NOMO-1 treated with dmso at 0.1 percent for 144 hours (cell line): ENCODE results near the gene GSTT4.
"Not testable (repeated sequence)": the region's sequence is repeated elsewhere in the genome, so short reads cannot be mapped to it uniquely, and the experiment has no call there.

Source experiments
- DNase-seq: peaks from one replicate; lab custom pipeline; 2025; ENCODE audit not compliant: unreplicated experiment; lab: John Stamatoyannopoulos, UW

GSTT4 gene

DNA sequence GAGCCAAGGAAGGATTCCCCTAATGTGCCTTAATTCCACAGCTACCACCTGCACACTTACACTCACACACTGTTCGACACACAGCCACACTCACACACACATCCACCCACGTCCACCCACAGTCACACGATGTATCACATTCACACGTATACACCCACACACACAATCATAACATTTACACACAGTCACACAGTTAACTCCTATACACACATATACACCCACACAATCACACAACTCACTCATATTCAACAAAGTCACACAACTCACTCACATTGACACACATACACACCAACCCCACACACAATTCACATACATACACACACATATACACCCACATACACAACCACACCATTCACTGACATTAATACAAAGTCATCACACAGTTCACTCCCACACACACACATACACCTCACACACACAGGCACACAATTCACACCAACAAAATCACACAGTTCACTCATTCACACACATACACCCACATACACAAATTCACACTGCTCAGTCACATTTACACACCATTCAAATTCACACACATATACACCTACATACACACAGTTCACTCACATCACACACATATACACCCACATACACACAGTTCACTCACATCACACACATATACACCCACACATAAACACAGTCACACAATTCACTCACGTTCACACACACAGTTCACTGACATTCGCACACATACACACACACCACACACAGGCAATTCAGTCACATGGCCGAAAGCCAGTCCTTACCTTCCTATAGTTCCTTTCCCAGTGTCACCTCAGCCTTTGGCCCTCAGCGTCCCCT, 50.9 kb downstream of the GSTT4 start:
- not testable (repeated sequence) for DNase-seq

DNA sequence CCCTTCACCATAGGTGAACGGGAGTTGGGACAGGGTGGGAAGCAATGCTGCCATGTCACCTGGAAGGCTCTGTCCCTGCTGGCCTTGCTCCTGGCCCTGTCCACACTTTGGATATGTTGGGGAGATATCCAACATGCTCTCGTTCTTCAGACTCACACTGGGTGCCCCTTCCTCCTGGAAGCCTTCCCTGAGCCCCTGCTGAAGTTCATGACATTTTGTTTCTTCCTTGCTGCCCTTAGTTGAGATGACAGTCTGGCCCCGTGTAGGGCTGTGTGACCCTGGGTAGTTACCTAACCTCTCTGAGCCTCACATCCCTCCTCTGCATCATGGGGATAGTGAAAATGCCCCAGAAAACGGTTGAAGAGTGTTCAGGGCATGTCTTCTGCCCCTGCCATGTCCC, 51.8 kb downstream of the GSTT4 start:
- not testable (repeated sequence) for DNase-seq

DNA sequence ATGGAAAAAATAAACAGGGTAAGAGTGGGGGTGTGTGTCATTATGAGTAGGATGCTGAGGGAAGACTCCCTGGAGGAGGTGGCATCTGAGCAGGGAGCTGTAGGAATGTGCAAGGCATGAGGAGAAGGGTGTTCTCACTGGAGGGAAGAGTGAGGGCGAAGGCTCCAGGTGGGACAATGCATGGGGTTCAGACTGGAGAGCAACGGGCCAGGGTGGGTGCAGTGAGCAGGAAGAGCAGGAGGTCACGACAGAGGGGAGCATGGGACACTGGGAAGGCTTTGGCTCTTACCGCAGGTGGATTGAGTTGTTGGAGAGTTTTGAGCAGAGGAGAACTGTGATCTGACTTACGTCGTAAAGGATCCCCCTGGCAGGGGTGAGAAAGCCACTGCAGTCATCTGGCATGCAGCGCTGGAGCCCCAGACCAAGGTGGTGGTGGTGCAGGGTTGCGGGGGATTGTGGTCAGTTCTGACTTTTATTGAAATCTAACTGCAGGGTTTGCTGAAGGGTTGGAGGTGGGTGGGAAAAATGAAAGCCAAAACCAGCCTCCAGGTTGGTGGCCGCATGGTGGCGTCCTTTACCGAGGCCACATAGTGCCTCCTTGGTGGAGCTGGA, 52.4 kb downstream of the GSTT4 start:
- DNase-seq = not testable (repeated sequence)

DNA sequence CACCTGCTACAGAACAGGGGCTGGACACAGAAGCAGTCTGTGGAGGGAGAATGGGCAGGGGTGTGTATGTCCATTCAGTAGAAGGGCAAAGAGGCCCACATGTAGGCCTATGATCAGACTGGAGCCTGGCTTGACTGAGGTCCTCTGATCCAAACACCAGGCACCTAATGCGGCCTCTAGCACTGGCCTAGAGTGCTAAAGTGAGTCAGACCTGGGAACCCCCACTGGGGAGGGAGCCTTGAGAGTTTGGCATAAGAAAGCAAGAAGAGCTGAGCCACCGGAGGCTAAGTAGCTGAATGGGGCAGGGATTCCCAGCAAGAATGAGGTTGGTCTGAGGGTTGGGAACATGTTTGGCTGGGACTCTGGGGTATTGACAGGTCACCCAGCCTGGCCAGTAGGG, 53.9 kb downstream of the GSTT4 start:
- not testable (repeated sequence) for DNase-seq

DNA sequence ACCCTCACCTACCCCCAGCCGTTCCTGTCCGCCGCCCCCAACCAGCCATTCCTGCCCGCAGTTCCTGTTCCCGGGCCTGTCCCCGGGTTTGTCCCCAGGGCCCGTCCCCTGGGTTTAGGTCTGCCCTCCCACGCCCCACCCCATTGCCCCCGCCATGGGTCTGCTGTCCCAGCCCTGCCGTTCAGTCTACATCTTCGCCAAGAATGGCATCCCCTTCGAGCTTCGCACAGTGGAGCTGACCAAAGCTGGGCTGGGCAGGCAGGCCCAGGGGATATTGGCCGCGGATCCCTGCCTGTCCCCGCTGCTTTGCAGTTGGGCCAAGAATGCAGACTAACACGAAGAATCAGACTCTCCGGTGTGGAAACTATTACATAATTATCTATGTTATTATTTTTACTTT, 55.5 kb downstream of the GSTT4 start:
- DNase-seq = not testable (repeated sequence)
